ENCODE results near the gene ZNF654. TPM values are rescaled to one million over a fixed set of nuclear protein-coding genes. Genes with fewer than 3 reads are reported as not detected.

ZNF654 gene
- total and polyA plus RNA-seq, 2 experiments from 2014 or later, result 6.2 to 7.5 TPM

GRCh38 chr3:88075072-88075471 is 16.0 kb downstream of the ZNF654 start:
- Histone ChIP-seq H3K79me2 (replicated peaks; ENCODE audit: insufficient read depth) (peaks cover 55% of the 10 kb centered on the region), H2AFZ (no peak overlapping the region), H3K4me3 (no peak overlapping the region), H3K4me2 (no peak overlapping the region), H3F3A (replicated peaks; ENCODE audit: low read depth) (no peaks in the 10 kb centered on the region), H4K20me1 (replicated peaks; ENCODE audit: insufficient read depth) (no peaks in the 10 kb centered on the region), H3K36me3 (ENCODE audit: insufficient read depth) (no peaks in the 10 kb centered on the region), H3K4me1 (ENCODE audit: insufficient read depth) (0 out of 2 replicates have a peak, but pooled peaks cover 3% of the 10 kb centered on the region), H3K27ac (ENCODE audit: low read depth) (no peak overlapping the region), H3K9me2 (ENCODE audit: insufficient read depth) (no peaks in the 10 kb centered on the region), H3K27me3 (ENCODE audit: insufficient read depth) (no peaks in the 10 kb centered on the region)
- Mint-ChIP-seq H3K36me3 (ENCODE audit: low read depth) (peaks cover 6% of the 10 kb centered on the region; the same call in 2 of the 3 replicates), H3K27ac (no peak overlapping the region), H3K4me3 (no peak overlapping the region), H3K4me1 (peaks cover 2% of the 10 kb centered on the region; the same call in 2 of the 3 replicates), H3K9me3 (no peaks in the 10 kb centered on the region), H3K27me3 (ENCODE audit: insufficient read depth, low read depth, poor library complexity) (no peaks in the 10 kb centered on the region)
- no peak for TF ChIP-seq ZNF462 (CRISPR knock-in tag; IDR thresholded peaks at IDR 0.05)
- TF ChIP-seq EZH2 (IDR thresholded peaks at IDR 0.05; ENCODE audit: low read depth, unreplicated experiment), result no peak
- no peak for TF ChIP-seq REST (IDR thresholded peaks at IDR 0.05; ENCODE audit: unreplicated experiment)
- TF ChIP-seq EZH2phosphoT487 (IDR thresholded peaks at IDR 0.05; ENCODE audit: unreplicated experiment), result no peak
- no peak for TF ChIP-seq NANOG (IDR thresholded peaks at IDR 0.05; ENCODE audit: borderline replicate concordance)
- TF ChIP-seq ETS1 (IDR thresholded peaks at IDR 0.05), result no peak
- no peak for TF ChIP-seq STAT1 (IDR thresholded peaks at IDR 0.05; ENCODE audit: unreplicated experiment)
- no peak for TF ChIP-seq CREB1 (CRISPR knock-in tag; IDR thresholded peaks at IDR 0.05; ENCODE audit: low read depth)
- TF ChIP-seq ZNF114 (CRISPR knock-in tag; IDR thresholded peaks at IDR 0.05), result no peak
- TF ChIP-seq CTCF (conservative IDR thresholded peaks at IDR 0.05; ENCODE audit: low read depth in 2 of 2), result no peak
- no peak for TF ChIP-seq ZNF331 (CRISPR knock-in tag; IDR thresholded peaks at IDR 0.05; ENCODE audit: low read depth)
- TF ChIP-seq POLR2AphosphoS5 (IDR thresholded peaks at IDR 0.05; ENCODE audit: low read depth), result no peak
- TF ChIP-seq JUNB (IDR thresholded peaks at IDR 0.05; ENCODE audit: unreplicated experiment), result no peak
- DNase-seq (ENCODE audit: low spot score), result no peak
- no peak for ATAC-seq
